SK-N-SH treated with all-trans-retinoic acid at 6 μM for 48 hours (cell line): ENCODE results near the gene C11orf68.

Experiments used
- ARNTL ChIP-seq: fragments of 450-650 bp; formaldehyde crosslinking; IDR thresholded peaks from 2 replicates; pipeline ENCODE4 v1.5.0; 2020; ENCODE audit warnings: low read depth, mild to moderate bottlenecking, moderate library complexity, borderline replicate concordance
- CREB5 ChIP-seq: fragments of 250-450 bp; sonication (Bioruptor Pico); IDR thresholded peaks from 2 replicates; pipeline ENCODE4 v1.5.1; 2020; ENCODE audit warnings: low read depth, mild to moderate bottlenecking, moderate library complexity
- GLIS3 ChIP-seq: fragments of 250-450 bp; sonication (Bioruptor Pico); IDR thresholded peaks from 2 replicates; pipeline ENCODE4 v1.5.0; 2020; ENCODE audit warnings: mild to moderate bottlenecking, moderate library complexity
- OSR1 ChIP-seq: fragments of 250-450 bp; sonication (Bioruptor Pico); IDR thresholded peaks from 2 replicates; pipeline ENCODE4 v1.8.0; 2022; ENCODE audit warnings: moderate library complexity, mild to moderate bottlenecking, inconsistent platforms
- PPARA ChIP-seq: fragments of 250-450 bp; sonication (Bioruptor Pico); IDR thresholded peaks from 2 replicates; pipeline ENCODE4 v1.5.0; 2020; ENCODE audit warnings: mild to moderate bottlenecking, borderline replicate concordance
- RARB ChIP-seq: fragments of 250-450 bp; sonication (Bioruptor Pico); IDR thresholded peaks from 2 replicates; pipeline ENCODE4 v1.8.0; 2021; ENCODE audit warnings: mild to moderate bottlenecking, moderate library complexity
- SNAI2 ChIP-seq: fragments of 250-450 bp; sonication (Bioruptor Pico); IDR thresholded peaks from 2 replicates; pipeline ENCODE4 v1.5.0; 2020; ENCODE audit warnings: mild to moderate bottlenecking, moderate library complexity
- TOX ChIP-seq: fragments of 250-450 bp; sonication (Bioruptor Pico); IDR thresholded peaks from 2 replicates; pipeline ENCODE4 v1.8.0; 2021; ENCODE audit warnings: mild to moderate bottlenecking, moderate library complexity, borderline replicate concordance
- ZFP3 ChIP-seq: fragments of 250-450 bp; sonication (Bioruptor Pico); IDR thresholded peaks from 2 replicates; pipeline ENCODE4 v1.5.0; 2020; ENCODE audit warnings: mild to moderate bottlenecking, moderate library complexity
- ZNF70 ChIP-seq: fragments of 450-650 bp; formaldehyde crosslinking; IDR thresholded peaks from 2 replicates; pipeline ENCODE4 v1.5.0; 2020; ENCODE audit warnings: mild to moderate bottlenecking, moderate library complexity
- ZNF8 ChIP-seq: fragments of 450-650 bp; formaldehyde crosslinking; IDR thresholded peaks from 2 replicates; pipeline ENCODE4 v1.5.0; 2020; ENCODE audit warnings: mild to moderate bottlenecking, moderate library complexity

GRCh38 chr11:65900125-65900898 is 18.6 kb downstream of the C11orf68 start, which contains the start of gene FOSL1:
- no peak for TF ChIP-seq GLIS3 (CRISPR knock-in tag)
- no peak for TF ChIP-seq OSR1 (CRISPR knock-in tag)
- TF ChIP-seq SNAI2 (CRISPR knock-in tag) = no peak
- no peak for TF ChIP-seq TOX (CRISPR knock-in tag)
- no peak for TF ChIP-seq ZNF8 (CRISPR knock-in tag)
- no peak for TF ChIP-seq ZNF70 (CRISPR knock-in tag)
- no peak for TF ChIP-seq ARNTL
- TF ChIP-seq CREB5 = no peak
- no peak for TF ChIP-seq ZFP3 (CRISPR knock-in tag)
- no peak for TF ChIP-seq PPARA (CRISPR knock-in tag)
- TF ChIP-seq RARB (CRISPR knock-in tag) = no peak
